HG03060 (cell line): ENCODE measurements around the gene MAP4K4.
"Not testable (repeated sequence)": the region's sequence is repeated elsewhere in the genome, so short reads cannot be mapped to it uniquely, and the experiment has no call there.

Experiments
- ATAC-seq: cut with Tn5 transposase; IDR thresholded peaks from one replicate; pipeline ENCODE4 v1.9.1; 2021; ENCODE audit warnings: low read depth, moderate number of reproducible peaks; ENCODE audit not compliant: unreplicated experiment

Gene MAP4K4

DNA sequence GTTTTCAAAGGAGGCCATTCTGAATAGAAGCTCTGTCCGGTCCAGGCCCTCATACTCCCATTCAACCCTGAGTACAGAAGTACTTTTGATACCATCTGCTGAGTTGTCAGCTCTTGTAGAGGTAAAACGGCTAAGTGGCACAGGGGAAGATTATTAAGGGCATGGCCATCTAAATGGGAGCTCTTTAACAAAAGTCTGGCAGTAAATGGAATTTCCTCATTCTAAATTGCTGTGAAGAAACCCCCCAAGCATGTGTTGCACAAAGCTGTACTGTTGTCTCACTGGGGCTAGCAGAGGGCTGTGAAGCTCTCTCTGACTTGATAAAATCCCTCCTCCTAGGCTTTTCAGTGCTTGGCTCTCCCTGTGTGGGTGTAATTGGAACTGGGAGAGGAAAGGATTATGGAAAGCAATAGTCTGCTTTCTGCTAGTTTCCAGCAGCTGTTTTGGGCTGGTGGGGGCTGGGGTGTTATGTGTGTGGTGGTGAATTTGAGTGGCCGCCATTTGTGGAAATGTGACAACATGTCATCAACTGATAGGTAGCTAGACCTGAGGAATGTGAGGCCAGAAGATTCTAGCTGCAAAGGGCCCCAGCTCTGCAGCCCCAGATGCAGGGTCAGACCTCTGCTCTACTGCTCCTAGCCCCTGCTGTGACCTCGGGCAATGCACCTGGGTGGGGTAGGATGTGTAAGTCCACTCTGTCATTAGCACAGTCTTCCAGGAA, 65.1 kb downstream of the MAP4K4 start:
- ATAC-seq, result no peak

- no peak for ATAC-seq
These were observed 66.2 kb downstream of the MAP4K4 start for GRCh38 chr2:101763496-101764333.

DNA sequence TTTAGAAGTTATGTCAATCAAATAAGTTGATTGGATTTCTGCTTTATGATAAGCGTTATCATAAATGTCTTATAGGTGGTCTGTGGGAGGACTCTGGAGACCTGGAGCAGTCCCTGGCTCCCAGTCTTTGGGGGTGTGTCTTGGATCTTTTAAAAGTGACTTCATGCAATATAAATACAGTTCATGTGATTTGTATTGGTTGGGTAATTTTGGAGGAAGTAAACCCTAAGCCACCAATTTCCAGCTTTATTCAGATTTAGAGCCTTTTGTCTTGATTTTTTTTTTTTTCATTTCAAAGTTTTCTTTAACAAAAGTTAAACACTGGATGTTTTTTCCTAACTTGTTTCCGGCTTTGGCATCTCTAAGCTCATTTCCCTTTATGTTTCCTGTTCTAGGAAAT, 68.8 kb downstream of the MAP4K4 start:
- ATAC-seq, result no peak

DNA sequence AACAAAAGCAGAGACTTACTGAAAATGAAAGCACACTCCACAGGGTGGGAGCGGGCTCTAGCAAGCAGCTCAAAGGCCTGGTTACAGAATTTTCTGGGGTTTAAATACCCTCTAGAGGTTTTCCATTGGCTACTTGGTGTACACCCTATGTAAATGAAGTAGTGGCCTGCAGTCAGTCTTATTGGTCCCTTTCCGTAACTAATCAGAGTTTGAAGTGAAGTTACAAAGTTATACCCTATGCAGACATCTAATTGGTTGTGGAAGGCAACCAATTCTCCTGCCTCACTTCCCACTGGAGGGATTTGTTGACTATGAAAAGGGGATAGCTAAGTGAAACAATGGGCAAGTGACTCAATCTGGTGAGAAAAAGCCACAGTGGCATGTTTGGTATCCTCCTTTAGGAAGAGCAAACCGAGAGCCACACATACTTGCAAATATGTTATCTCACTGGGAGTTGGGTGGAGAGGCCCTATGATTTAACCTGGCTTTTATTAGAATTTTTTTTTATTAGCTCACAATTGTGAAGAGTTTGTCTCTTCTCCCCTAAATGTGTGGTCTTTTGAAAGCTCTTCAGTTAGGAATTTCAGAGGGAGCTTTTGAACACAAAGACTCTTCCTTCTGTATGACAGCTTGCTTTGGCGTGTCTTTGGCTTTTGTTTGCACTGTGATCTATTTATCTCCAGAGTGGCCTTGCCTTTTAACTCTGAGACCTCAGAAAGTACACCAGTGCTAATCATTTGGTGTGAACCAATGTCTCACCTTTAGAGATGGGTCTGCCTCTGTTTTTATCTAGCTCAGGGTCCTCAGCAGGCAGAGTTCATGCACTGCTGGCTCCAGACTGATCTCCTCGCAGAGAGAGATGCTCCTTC, 69.6 kb downstream of the MAP4K4 start:
- ATAC-seq, result no peak

- no peak for ATAC-seq
These were observed 71.2 kb downstream of the MAP4K4 start for GRCh38 chr2:101768556-101769220.

- ATAC-seq, result not testable (repeated sequence)
These were observed 72.2 kb downstream of the MAP4K4 start for GRCh38 chr2:101769726-101770125.

DNA sequence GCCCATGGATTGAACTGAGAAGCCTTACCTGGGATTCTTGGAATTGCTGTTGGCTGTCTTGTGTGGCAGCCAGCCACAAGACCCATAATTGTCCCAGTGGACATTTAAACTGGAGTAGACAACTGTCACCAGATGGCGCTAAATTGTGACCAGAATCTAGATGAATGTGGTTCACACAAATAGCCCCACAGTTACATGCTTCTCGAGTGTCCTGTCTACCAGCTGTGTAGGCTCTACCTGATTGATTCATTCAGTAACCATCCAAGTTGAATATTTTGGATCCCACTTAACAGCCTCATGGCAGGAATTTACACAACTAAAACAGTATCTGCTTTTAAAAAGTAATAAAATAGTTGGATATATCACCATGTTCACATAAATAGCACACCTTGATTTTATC, 73.2 kb downstream of the MAP4K4 start:
- ATAC-seq, result no peak

DNA sequence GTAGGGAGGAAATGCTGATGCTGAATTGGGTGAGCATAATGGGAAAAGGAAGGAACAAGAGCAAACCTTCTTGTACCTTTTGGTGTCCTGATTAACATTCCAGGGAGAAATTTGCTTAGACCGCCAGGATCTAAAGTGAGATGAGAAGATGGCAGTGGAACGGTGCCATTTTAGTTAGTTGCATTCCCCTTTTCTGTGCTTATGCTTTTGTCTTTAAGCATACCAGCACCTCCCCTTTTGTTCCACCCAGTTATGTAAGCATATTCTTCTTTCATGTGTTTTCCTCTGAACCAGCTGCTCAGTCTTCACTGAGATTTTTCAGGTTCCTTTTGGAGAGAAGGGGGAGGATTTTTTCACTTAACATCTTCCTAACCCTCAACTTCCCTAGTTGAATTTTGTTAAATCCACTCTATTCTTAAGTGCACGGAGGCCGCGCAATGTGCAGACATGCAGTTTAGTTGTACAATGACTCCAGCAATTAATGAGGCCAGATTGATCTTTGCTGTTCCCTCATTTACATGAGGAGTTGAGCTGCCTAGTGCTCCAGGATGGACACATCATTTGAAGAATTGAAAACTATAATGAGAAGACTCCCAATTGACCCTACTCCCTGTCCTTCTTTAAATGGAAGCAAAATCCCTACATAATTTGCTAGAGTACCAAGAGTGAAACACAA, 73.9 kb downstream of the MAP4K4 start:
- ATAC-seq, result no peak

- ATAC-seq, result no peak
These were observed 74.4 kb downstream of the MAP4K4 start for GRCh38 chr2:101771910-101772321.

DNA sequence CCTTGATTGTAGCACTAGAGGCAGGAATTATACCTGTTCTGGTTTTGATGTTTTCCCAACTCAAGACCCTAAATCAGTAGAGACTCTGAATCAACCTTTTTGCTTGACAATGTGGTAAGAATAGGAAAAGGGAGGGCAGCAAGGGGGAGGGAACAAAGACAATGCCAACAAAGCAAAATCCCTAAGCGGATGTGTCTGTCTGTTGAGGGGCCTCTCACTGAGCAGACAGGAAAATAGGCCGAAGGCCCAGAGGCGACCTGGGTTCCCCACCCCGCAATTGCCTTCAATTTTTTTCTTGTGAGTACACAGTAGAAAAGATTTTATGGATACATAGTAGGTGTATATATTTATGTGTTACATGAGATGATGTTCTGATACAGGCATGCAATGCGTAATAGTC, 75.6 kb downstream of the MAP4K4 start:
- no peak for ATAC-seq

DNA sequence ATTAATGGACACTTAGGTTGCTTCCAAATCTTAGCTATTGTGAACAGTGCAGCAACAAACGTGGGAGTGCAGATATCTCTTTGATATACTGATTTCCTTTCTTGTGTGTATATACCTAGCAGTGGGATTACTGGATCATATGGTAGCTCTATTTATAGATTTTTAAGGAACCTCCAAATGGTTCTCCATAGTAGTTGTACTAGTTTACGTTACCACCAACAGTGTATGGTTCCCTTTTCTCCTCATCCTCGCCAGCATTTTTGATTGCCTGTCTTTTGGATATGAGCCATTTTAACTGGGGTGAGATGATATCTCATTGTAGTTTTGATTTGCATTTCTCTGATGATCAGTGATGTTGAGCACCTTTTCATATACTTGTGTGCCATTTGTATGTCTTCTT, 76.5 kb downstream of the MAP4K4 start:
- ATAC-seq, result not testable (repeated sequence)

- ATAC-seq, result no peak
These were observed 77.6 kb downstream of the MAP4K4 start for GRCh38 chr2:101775092-101775491.

- no peak for ATAC-seq
These were observed 78.1 kb downstream of the MAP4K4 start for GRCh38 chr2:101775636-101776035.

DNA sequence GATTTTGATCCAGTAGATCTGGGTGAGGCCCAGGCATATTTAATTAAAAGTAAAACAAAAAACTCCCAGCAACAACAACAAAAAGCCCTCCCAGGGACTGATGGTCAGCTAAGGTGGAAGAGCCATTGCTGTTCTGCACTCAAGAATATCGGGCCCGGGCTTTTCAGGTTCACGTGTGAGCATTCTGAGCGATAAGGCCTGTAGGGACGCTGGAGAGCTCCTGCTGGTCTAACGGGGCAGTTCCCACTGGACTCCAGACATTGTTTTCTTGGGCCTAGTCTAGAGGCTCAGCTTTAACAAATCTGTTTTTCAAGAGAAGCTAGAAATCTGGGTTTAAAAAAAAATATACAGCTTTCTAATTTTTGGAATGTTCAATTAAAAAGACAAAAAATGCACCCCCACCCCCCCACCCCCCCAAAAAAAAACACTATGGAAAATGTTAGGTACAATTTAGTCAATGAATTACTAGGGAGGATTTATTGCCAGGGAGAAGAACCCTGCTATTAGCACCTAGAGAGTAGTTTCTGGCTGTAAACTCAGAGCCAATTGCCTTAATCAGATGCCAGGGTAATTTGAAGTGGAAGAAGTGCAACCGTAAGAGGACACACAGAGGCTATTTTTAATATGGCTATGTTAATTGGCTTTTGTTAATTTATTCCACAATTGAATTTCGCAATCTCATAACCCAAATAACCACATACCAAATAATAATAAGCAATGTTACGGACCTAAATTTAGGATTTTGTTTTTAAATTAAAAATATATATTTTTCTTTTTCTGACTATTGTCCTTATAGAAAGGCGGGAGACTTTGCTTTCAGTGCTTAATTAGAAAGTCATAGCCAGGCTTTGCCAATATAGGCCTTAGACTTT, 78.9 kb downstream of the MAP4K4 start:
- no peak for ATAC-seq

- no peak for ATAC-seq
These were observed 79.8 kb downstream of the MAP4K4 start for GRCh38 chr2:101777337-101777736.

DNA sequence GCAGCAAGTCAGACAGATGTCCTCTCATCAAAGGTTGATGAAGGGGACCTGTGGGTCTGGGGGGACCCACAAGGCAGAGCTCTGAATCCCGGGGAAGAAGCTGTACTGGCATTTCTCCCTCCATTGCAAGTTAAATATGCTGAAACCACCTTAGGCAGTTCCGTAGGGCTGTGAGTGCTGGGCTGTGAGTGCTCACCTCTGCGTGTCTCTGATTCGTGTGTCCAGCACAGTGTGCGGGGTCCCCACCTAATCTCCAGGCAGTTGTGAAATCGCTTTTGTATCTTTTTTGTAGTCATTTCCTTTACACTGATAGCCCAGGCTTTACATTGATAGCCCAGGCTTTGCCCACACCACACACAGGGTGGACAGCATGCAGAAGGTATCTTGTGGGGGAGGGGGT, 80.6 kb downstream of the MAP4K4 start:
- ATAC-seq, result no peak

DNA sequence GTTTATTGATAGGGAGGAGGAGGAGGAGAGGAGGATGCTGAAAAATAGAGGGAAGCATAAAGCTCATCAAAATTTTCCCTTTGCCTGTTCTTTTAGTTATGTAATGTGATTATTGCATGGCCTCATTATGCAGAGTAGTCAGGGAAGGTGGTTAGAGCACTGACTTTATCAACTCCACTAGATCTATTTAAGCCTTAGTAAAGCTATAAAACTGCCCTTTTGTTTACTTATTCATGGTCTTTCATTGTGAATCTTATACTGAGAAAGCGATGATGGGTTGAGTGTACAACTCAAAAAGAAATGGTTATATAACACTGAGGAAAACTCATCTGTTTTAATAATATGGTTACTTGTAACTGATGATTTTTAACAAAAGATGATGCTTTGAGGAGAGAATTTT, 81.7 kb downstream of the MAP4K4 start:
- ATAC-seq, result no peak

GRCh38 chr2:101779656-101780055, 82.1 kb downstream of the MAP4K4 start:
- no peak for ATAC-seq

GRCh38 chr2:101781326-101781725, 83.8 kb downstream of the MAP4K4 start:
- no peak for ATAC-seq
